ENCODE measurements around the gene OVOL2.

- TF ChIP-seq CTCF (IDR thresholded peaks at IDR 0.05) (no peak), POLR2A (IDR thresholded peaks at IDR 0.05) (no peak)
These were observed 69.7 kb downstream of the OVOL2 start for GRCh38 chr20:17987988-17988387.
